Sigmoid colon (tissue), 7 donors: Measurements from ENCODE around the gene PKN1. TPM values are rescaled to one million over a fixed set of nuclear protein-coding genes. Genes with fewer than 3 reads are reported as not detected.

Experiments
- DNase-seq: peaks from one replicate; pipeline ENCODE4 v3.0.0-alpha.2; 2019
- H3K27ac ChIP-seq, 4 donors: fragments of 200-600 bp; sonication (generic); one replicate each; pipeline ENCODE4 v1.5.1; 2016 to 2019; ENCODE audit warnings: mild to moderate bottlenecking in 1 of 4
- H3K27me3 ChIP-seq, 3 donors: fragments of 200-600 bp; sonication (generic); one replicate each; pipeline ENCODE4 v1.5.1; 2019; ENCODE audit warnings: mild to moderate bottlenecking in 1 of 3
- H3K36me3 ChIP-seq, 4 donors: fragments of 200-600 bp; sonication (generic); one replicate each; pipeline ENCODE4 v1.5.1; 2016 to 2019
- H3K4me1 ChIP-seq, 4 donors: fragments of 200-600 bp; sonication (generic); one replicate each; pipeline ENCODE4 v1.5.1; 2017 to 2019
- H3K4me3 ChIP-seq, 4 donors: fragments of 200-600 bp; sonication (generic); one replicate each; pipeline ENCODE4 v1.5.1; 2017 to 2019; ENCODE audit warnings: mild to moderate bottlenecking in 2 of 4, moderate library complexity in 1 of 4
- H3K9me3 ChIP-seq, 4 donors: fragments of 200-600 bp in 3 of 4; sonication (generic) in 3 of 4; one replicate each; pipeline versions ENCODE4 v1.5.1 to v1.6.1; 2013 to 2019
- EP300 ChIP-seq, 4 donors: sonication (generic); formaldehyde crosslinking; IDR thresholded peaks; one replicate each; pipeline ENCODE4 v1.6.1; 2017; ENCODE audit warnings: antibody characterized with exemption in 4 of 4
- POLR2A ChIP-seq, 2 donors: fragments of 450-650 bp; IDR thresholded peaks; one replicate each; pipeline ENCODE4 v1.6.1; 2016; ENCODE audit warnings: antibody characterized with exemption in 2 of 2, mild to moderate bottlenecking in 2 of 2, moderate library complexity in 2 of 2
- POLR2AphosphoS5 ChIP-seq, 4 donors: sonication (generic); formaldehyde crosslinking; IDR thresholded peaks; one replicate each; pipeline ENCODE4 v1.6.1; 2017; ENCODE audit warnings: antibody characterized with exemption in 4 of 4
- WGBS, 2 donors: extraction: QIAGEN DNeasy Blood & Tissue Kit; methylation state at CpG; one replicate each; pipeline ENCODE4 v1.1.7; 2013; 5-methylcytosine and 5-hydroxymethylcytosine counted together
- intact Hi-C: fragments of 100-400 bp; cut with DNase I; formaldehyde crosslinking; loops from one replicate; pipeline ENCODE4 v1.15.1; 2023
- polyA plus RNA-seq, 3 donors: library from polyadenylated mRNA; stranded (reverse); fragments of 200-250 nt; gene quantifications; one replicate each; pipeline ENCODE4 v1.2.3, GENCODE V29; 2013
- total RNA-seq, 4 donors: library from RNA; depleted of rRNA; stranded (reverse); fragments of >200 nt; gene quantifications; one replicate each; pipeline ENCODE4 v1.1.0, GENCODE V29; 2016
- TF ChIP-seq, protein P1 (sequence below), 4 experiments: fragments of 450-650 bp in 3 of 4; fragments of 200-600 bp in 1 of 4; IDR thresholded peaks; one replicate each; pipeline ENCODE4 v1.5.1; 2016 to 2019; ENCODE audit warnings: antibody characterized with exemption in 4 of 4, mild to moderate bottlenecking in 3 of 4, moderate library complexity in 2 of 4
- donor health status: healthy with polysubstance abuse.
- donor health status: Bipolar disorder and iron deficiency.
- donor health status: healthy.

PKN1 gene
- total and polyA plus RNA-seq, 7 donors, result 20.8 to 126 (median 79.2) TPM

DNA sequence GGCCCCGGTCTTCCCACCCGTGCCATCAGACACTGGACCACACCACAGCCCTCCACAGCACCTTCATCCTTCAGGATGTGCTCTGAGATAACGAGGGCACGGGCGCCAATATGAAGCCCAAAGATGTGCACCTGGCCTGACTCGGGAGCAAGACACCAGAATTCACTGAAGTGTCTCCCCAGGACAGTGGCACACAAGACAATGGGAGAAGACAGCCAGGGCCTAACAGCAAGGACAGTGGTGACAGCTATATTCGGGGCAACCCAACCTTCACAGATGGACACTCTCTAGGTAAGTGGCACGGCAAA lies 21.2 kb upstream of the PKN1 start:
- Histone ChIP-seq H3K36me3 (peaks cover 50 to 63% (median 59%) of the 10 kb centered on the region in 4 donors), H3K4me1 (peaks cover 0 to 38% (median 28%) of the 10 kb centered on the region in 4 donors), H3K4me3 (no peak overlapping the region), H3K27me3 (no peaks in the 10 kb centered on the region), H3K9me3 (no peaks in the 10 kb centered on the region), H3K27ac (no peak overlapping the region)
- TF ChIP-seq POLR2AphosphoS5 (IDR thresholded peaks at IDR 0.05), result no peak
- no peak for TF ChIP-seq POLR2A (IDR thresholded peaks at IDR 0.05)
- TF ChIP-seq EP300 (IDR thresholded peaks at IDR 0.05), result no peak
- TF ChIP-seq, protein P1, sequence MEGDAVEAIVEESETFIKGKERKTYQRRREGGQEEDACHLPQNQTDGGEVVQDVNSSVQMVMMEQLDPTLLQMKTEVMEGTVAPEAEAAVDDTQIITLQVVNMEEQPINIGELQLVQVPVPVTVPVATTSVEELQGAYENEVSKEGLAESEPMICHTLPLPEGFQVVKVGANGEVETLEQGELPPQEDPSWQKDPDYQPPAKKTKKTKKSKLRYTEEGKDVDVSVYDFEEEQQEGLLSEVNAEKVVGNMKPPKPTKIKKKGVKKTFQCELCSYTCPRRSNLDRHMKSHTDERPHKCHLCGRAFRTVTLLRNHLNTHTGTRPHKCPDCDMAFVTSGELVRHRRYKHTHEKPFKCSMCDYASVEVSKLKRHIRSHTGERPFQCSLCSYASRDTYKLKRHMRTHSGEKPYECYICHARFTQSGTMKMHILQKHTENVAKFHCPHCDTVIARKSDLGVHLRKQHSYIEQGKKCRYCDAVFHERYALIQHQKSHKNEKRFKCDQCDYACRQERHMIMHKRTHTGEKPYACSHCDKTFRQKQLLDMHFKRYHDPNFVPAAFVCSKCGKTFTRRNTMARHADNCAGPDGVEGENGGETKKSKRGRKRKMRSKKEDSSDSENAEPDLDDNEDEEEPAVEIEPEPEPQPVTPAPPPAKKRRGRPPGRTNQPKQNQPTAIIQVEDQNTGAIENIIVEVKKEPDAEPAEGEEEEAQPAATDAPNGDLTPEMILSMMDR (IDR thresholded peaks at IDR 0.05), result no peak
- intact Hi-C loops, result no loop called here
- DNase-seq, result no peak
- 90 to 91% methylated on average over 8 of the region's 8 CpGs for WGBS, 2 donors

DNA sequence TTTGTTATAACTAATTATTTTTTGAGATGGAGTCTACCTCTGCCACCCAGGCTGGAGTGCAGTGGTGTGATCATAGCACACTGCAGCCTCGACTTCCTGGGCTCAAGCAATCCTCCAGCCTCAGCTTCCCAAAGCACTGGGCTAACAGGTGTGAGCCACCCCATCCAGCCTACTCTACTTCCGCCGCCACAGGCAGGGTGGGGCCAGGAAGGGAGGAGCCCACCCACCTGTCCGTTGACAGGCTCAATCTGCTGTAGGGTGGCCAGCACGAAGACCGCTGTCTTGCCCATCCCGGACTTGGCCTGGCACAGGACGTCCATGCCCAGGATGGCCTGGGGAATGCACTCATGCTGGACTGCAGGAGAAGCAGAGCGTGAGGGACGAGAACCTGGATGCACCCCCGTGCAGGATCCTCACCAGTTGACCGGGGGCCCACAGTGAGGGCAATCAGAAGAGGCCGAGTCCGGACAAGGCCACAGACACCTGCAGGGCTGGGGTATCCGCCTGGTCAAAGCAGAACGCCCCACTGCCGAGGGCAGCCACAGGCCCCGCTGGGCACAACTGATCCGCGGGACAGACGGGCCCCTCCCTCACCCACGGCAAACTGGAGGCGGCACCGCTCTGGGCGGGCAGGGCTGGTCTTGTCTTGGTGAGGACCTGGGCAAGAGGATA lies 20.6 kb upstream of the PKN1 start:
- intact Hi-C loops, result no loop called here
- H3K4me3 ChIP-seq, result no peak overlapping the region
- H3K9me3 ChIP-seq, result no peaks in the 10 kb centered on the region
- TF ChIP-seq POLR2A (IDR thresholded peaks at IDR 0.05), result no peak
- TF ChIP-seq POLR2AphosphoS5 (IDR thresholded peaks at IDR 0.05), result no peak
- TF ChIP-seq, protein P1 (IDR thresholded peaks at IDR 0.05), result no peak
- no peak overlapping the region for H3K27ac ChIP-seq
- peaks cover 0 to 43% (median 33%) of the 10 kb centered on the region in 4 donors for H3K4me1 ChIP-seq
- H3K27me3 ChIP-seq, result no peaks in the 10 kb centered on the region
- WGBS, 2 donors, result 77 to 88% methylated on average over 25 of the region's 25 CpGs
- peaks cover 49 to 58% (median 53%) of the 10 kb centered on the region in 4 donors for H3K36me3 ChIP-seq
- no peak for DNase-seq

DNA sequence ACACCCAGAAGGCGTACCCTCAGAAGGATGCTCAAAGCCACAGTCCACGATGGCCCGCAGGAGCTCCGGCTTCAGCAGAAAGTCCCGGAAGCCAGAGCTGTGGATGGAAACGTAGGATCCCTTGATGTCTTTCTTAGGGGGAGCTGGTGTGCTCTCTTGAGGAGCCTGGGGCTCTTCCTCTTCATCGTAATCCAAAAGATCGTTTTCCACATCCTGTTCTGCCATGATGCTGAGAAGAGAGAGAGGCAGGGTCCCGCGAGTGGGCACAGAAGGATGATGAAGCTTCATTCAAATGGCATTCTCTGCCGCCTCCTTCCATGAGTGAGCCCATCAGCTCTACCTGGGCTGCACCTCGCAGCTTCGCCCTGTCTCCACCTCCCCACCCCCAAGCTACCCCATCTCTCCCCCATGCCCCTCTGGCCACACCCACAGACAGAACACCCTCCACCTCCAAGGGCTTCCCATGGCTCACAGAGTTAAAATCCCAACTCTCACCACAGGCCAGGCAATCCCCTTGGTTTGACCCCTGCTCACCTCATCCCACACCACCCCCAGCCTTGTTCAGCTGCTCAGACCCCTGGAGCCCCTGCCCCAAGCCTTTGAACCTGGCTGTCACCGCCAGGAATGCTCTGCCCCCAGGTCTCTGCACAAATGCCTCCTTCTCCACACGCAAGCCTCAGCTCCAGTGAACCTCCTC lies 20.0 kb upstream of the PKN1 start:
- DNase-seq, result no peak
- TF ChIP-seq EP300 (IDR thresholded peaks at IDR 0.05) (no peak), POLR2AphosphoS5 (IDR thresholded peaks at IDR 0.05) (no peak), POLR2A (IDR thresholded peaks at IDR 0.05) (no peak)
- TF ChIP-seq, protein P1 (IDR thresholded peaks at IDR 0.05), result no peak
- intact Hi-C loops, result no loop called here
- Histone ChIP-seq H3K27me3 (no peaks in the 10 kb centered on the region), H3K4me3 (no peak overlapping the region), H3K36me3 (peaks cover 42 to 51% (median 46%) of the 10 kb centered on the region in 4 donors), H3K9me3 (no peaks in the 10 kb centered on the region), H3K4me1 (peaks cover 0 to 50% (median 40%) of the 10 kb centered on the region in 4 donors), H3K27ac (no peak overlapping the region)
- WGBS, 2 donors, result 86 to 89% methylated on average over 15 of the region's 15 CpGs

DNA sequence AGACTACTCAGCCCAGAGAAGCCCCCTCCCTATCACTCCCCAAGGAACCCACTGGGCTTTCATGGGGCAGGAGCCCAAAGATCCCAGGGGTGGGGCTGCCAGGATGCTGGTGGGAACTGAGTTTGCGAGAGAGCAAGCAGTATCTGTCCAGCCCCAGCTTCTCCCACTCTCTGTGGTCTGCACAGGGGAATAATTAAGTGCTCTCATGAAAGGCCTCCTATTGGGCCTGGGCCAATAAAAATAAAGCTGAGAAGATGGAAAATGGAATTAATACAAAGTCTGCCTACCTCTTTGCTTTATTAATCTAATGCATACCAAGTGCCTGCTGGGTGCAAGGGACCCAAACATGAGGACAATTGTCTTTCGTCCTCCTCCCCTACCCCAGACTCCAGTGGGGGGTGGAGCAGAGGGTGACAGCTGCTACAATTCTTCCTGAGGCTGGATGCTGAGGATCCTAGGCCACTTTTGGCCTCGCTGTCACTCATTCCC lies 19.4 kb upstream of the PKN1 start:
- TF ChIP-seq, protein P1 (IDR thresholded peaks at IDR 0.05), result no peak
- no peak for TF ChIP-seq POLR2AphosphoS5 (IDR thresholded peaks at IDR 0.05)
- TF ChIP-seq POLR2A (IDR thresholded peaks at IDR 0.05), result no peak
- no peak for TF ChIP-seq EP300 (IDR thresholded peaks at IDR 0.05)
- Histone ChIP-seq H3K36me3 (peaks cover 36 to 45% (median 41%) of the 10 kb centered on the region in 4 donors), H3K4me1 (peaks cover 0 to 56% (median 43%) of the 10 kb centered on the region in 4 donors), H3K27me3 (no peaks in the 10 kb centered on the region), H3K9me3 (no peaks in the 10 kb centered on the region), H3K4me3 (no peak overlapping the region), H3K27ac (no peak overlapping the region)
- WGBS, 2 donors, result 77 to 86% methylated on average over 3 of the region's 3 CpGs
- no peak for DNase-seq
- intact Hi-C loops, result no loop called here
